Mucosa of descending colon (tissue), 3 donors: Measurements from ENCODE around the gene JDP2. TPM values are rescaled to one million over a fixed set of nuclear protein-coding genes. Genes with fewer than 3 reads are reported as not detected.

Source experiments
- ATAC-seq: fragments of 200-7000 bp; cut with Tn5 transposase; one replicate; pipeline ENCODE4 v1.9.1; 2020; ENCODE audit warnings: mild to moderate bottlenecking, moderate library complexity
- DNase-seq, 3 donors: peaks; one replicate each; pipeline ENCODE4 v3.0.0-alpha.2; 2020
- H3K36me3 ChIP-seq: fragments of 200-600 bp; one replicate; pipeline ENCODE4 v1.8.0; 2021; ENCODE audit warnings: low read depth, mild to moderate bottlenecking
- H3K4me1 ChIP-seq: fragments of 200-600 bp; one replicate; pipeline ENCODE4 v1.8.0; 2021; ENCODE audit warnings: low read depth, mild to moderate bottlenecking
- H3K4me3 ChIP-seq: fragments of 200-600 bp; one replicate; pipeline ENCODE4 v1.8.0; 2021; ENCODE audit warnings: mild to moderate bottlenecking
- H3K9me3 ChIP-seq: fragments of 200-600 bp; one replicate; pipeline ENCODE4 v1.8.0; 2021; ENCODE audit warnings: mild to moderate bottlenecking
- CTCF ChIP-seq: fragments of 200-600 bp; IDR thresholded peaks from one replicate; pipeline ENCODE4 v1.8.0; 2022; ENCODE audit warnings: antibody characterized with exemption, mild to moderate bottlenecking
- intact Hi-C, 2 donors: fragments of 100-400 bp; cut with DNase I in 1 of 2; cut with micrococcal nuclease in 1 of 2; formaldehyde crosslinking; loops; one replicate each; pipeline versions ENCODE4 v1.11.0 to v1.11.1; 2022; cut with DNase I, micrococcal nuclease
- total RNA-seq, 3 donors: library from RNA; stranded (reverse); fragmentation: NEBNext Ultra II Directional in 2 of 3; extraction: Animal tissue kit (Norgen Biotek cat#: 25700) in 2 of 3; gene quantifications; one replicate each; pipeline versions ENCODE4 v1.2.1 to v1.2.4, GENCODE V29; 2021 to 2023
- donor health status: DM: no; HTN: no; CAD: no; lungs with moderate emphysema.
- donor health status: DM: no; HTN: no; CAD: no.
- donor health status: DM: no; HTN: yes; CAD: no.

The JDP2 gene
- total RNA-seq, 3 donors from 2014 or later, result 17.7 to 48.0 (median 29.0) TPM

DNA sequence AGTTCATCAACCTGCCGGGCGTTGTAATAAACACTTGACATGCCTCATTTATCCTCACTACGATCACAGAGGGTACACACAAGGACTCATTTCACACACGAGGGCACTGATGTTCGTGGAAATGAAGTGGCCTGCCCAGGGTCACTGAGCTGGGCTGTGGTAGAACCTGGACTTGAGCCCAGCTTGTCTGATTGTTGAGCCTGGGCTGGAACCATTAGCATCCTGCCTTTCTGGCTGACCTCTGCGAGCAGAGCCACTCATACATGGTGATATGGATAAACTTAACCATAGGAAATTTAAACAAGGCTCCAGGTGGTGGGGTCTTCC lies 16.6 kb upstream of the JDP2 start:
- ATAC-seq, result no peak

DNA sequence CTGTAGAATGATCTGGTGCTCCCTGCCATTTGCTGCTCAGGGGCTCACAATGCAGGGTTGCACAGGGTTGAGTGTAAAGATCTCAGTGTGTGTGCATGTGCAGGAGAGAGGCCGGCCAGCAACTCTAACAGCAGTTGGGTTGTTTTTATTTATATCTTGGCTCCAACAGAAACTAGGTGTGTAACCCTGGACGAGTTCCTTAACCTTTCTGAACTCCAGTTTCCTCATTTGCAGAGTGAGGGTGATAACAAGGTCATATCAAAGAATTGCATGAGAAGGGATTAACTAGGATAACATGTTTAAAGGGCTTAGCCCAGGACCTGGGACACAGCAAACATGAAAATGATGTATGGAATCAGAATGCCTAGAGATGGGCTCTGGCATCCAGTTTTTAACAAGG lies 14.8 kb upstream of the JDP2 start:
- Histone ChIP-seq H3K4me1 (peaks cover 8% of the 10 kb centered on the region), H3K36me3 (no peaks in the 10 kb centered on the region), H3K4me3 (no peak overlapping the region), H3K9me3 (no peaks in the 10 kb centered on the region)
- intact Hi-C loops, result loop anchor here in 1 of 2 donors (10.0 kb wide), 1 partner anchor 98 kb away; no protein-coding TSS in a partner anchor
- DNase-seq (no peak), ATAC-seq (peak; percentile 43)
- no peak for TF ChIP-seq CTCF

More for the DNA sequence above, 16.6 kb upstream of the JDP2 start:
- no peak for DNase-seq
- intact Hi-C loops, result loop anchor here in 1 of 2 donors (10.0 kb wide), 1 partner anchor 96 kb away; no protein-coding TSS in a partner anchor
- no peak overlapping the region for H3K4me3 ChIP-seq
- no peaks in the 10 kb centered on the region for H3K9me3 ChIP-seq
- TF ChIP-seq CTCF, result no peak
- no peaks in the 10 kb centered on the region for H3K4me1 ChIP-seq
- H3K36me3 ChIP-seq, result no peaks in the 10 kb centered on the region

DNA sequence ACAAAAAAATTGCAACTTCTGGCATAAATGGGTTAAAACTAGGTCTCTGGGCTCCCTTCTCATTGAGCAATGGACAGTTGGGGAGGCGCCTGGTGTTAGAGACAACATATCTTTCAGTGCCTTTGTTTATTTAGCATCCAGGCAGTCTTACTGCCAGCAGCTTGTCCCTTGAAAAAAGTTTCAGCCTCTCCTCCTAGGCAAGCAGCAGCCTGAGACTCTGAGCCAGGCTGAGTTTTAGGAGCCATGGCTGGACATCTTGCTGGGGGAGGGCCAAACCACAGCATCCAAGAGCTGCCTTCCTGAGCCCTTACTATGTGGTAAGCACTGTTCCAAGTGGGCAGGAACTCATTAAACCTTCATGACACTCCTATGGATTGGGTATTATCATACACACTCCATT lies 10.1 kb upstream of the JDP2 start:
- H3K4me3 ChIP-seq, result no peak overlapping the region
- no peaks in the 10 kb centered on the region for H3K9me3 ChIP-seq
- peak; percentile 54 for ATAC-seq
- DNase-seq, result peak in 2 of 3 donors; percentile 31 to 42
- TF ChIP-seq CTCF, result no peak
- no peaks in the 10 kb centered on the region for H3K36me3 ChIP-seq
- intact Hi-C loops, result loop anchor here in 1 of 2 donors (10.0 kb wide), 1 partner anchor 103 kb away; no protein-coding TSS in a partner anchor
- H3K4me1 ChIP-seq, result peaks cover 20% of the 10 kb centered on the region

- no peak for TF ChIP-seq CTCF
- no peaks in the 10 kb centered on the region for H3K9me3 ChIP-seq
- intact Hi-C loops, result loop anchor here in 1 of 2 donors (10.0 kb wide), 1 partner anchor 104 kb away; no protein-coding TSS in a partner anchor
- peak; percentile 76 to 88 (median 81) for DNase-seq
- H3K36me3 ChIP-seq, result no peaks in the 10 kb centered on the region
- ATAC-seq, result peak; percentile 94
- H3K4me3 ChIP-seq, result no peak overlapping the region
- peaks cover 20% of the 10 kb centered on the region for H3K4me1 ChIP-seq
Measured at GRCh38 chr14:75418850-75419768, 8.7 kb upstream of the JDP2 start.

GRCh38 chr14:75422169-75422568 lies 5.7 kb upstream of the JDP2 start:
- peaks cover 20% of the 10 kb centered on the region for H3K4me1 ChIP-seq
- intact Hi-C loops, result no loop called here
- DNase-seq (no peak), ATAC-seq (no peak)
- no peak for TF ChIP-seq CTCF
- no peaks in the 10 kb centered on the region for H3K9me3 ChIP-seq
- H3K4me3 ChIP-seq, result no peak overlapping the region
- no peaks in the 10 kb centered on the region for H3K36me3 ChIP-seq
